Right forelimb (tissue), 1 donor: ENCODE measurements around the gene ELF5.

ENCODE experiments used
- DNase-seq: peaks from one replicate; pipeline ENCODE4 v3.0.0-alpha.2; 2018

Gene ELF5

GRCh38 chr11:34490304-34490703, 23.3 kb downstream of the ELF5 start:
- no peak for DNase-seq

GRCh38 chr11:34488855-34489557, 24.6 kb downstream of the ELF5 start:
- DNase-seq, result no peak

- no peak for DNase-seq
These were observed 26.2 kb downstream of the ELF5 start for GRCh38 chr11:34487430-34487829.

- no peak for DNase-seq
These were observed 30.3 kb downstream of the ELF5 start for GRCh38 chr11:34483106-34483874.

GRCh38 chr11:34481307-34481706, 32.3 kb downstream of the ELF5 start:
- no peak for DNase-seq

- DNase-seq, result no peak
These were observed 33.3 kb downstream of the ELF5 start for GRCh38 chr11:34480314-34480713.

GRCh38 chr11:34478845-34479663, 34.5 kb downstream of the ELF5 start:
- no peak for DNase-seq

GRCh38 chr11:34476849-34477248, 36.7 kb downstream of the ELF5 start:
- no peak for DNase-seq

- DNase-seq, result no peak
These were observed 37.9 kb downstream of the ELF5 start for GRCh38 chr11:34475656-34476055.

- no peak for DNase-seq
These were observed 39.9 kb downstream of the ELF5 start for GRCh38 chr11:34473603-34474169.

GRCh38 chr11:34468209-34468841, 45.3 kb downstream of the ELF5 start:
- DNase-seq, result no peak

GRCh38 chr11:34466802-34467488, 46.6 kb downstream of the ELF5 start:
- no peak for DNase-seq

- DNase-seq, result no peak
These were observed 49.0 kb downstream of the ELF5 start for GRCh38 chr11:34464591-34465051.

- no peak for DNase-seq
These were observed 52.4 kb downstream of the ELF5 start for GRCh38 chr11:34461215-34461614.

- no peak for DNase-seq
These were observed 53.3 kb downstream of the ELF5 start for GRCh38 chr11:34460278-34460677.

GRCh38 chr11:34459507-34460162, 54.0 kb downstream of the ELF5 start:
- DNase-seq, result no peak

- no peak for DNase-seq
These were observed 55.1 kb downstream of the ELF5 start for GRCh38 chr11:34458525-34458924.

- no peak for DNase-seq
These were observed 56.0 kb downstream of the ELF5 start for GRCh38 chr11:34457607-34458006.

GRCh38 chr11:34454308-34455032, 59.1 kb downstream of the ELF5 start:
- DNase-seq, result no peak

GRCh38 chr11:34451053-34451452, 62.5 kb downstream of the ELF5 start:
- DNase-seq, result no peak

GRCh38 chr11:34449013-34449412, 64.6 kb downstream of the ELF5 start:
- DNase-seq, result no peak
